Mucosa of descending colon (tissue), 3 donors: Measurements from ENCODE around the gene SLC23A1. TPM values are rescaled to one million over a fixed set of nuclear protein-coding genes. Genes with fewer than 3 reads are reported as not detected.
"Not testable (repeated sequence)": the region's sequence is repeated elsewhere in the genome, so short reads cannot be mapped to it uniquely, and the experiment has no call there.

ENCODE experiments used
- ATAC-seq: fragments of 200-7000 bp; cut with Tn5 transposase; one replicate; pipeline ENCODE4 v1.9.1; 2020; ENCODE audit warnings: mild to moderate bottlenecking, moderate library complexity
- DNase-seq, 3 donors: peaks; one replicate each; pipeline ENCODE4 v3.0.0-alpha.2; 2020
- H3K36me3 ChIP-seq: fragments of 200-600 bp; one replicate; pipeline ENCODE4 v1.8.0; 2021; ENCODE audit warnings: low read depth, mild to moderate bottlenecking
- H3K4me1 ChIP-seq: fragments of 200-600 bp; one replicate; pipeline ENCODE4 v1.8.0; 2021; ENCODE audit warnings: low read depth, mild to moderate bottlenecking
- H3K4me3 ChIP-seq: fragments of 200-600 bp; one replicate; pipeline ENCODE4 v1.8.0; 2021; ENCODE audit warnings: mild to moderate bottlenecking
- H3K9me3 ChIP-seq: fragments of 200-600 bp; one replicate; pipeline ENCODE4 v1.8.0; 2021; ENCODE audit warnings: mild to moderate bottlenecking
- CTCF ChIP-seq: fragments of 200-600 bp; IDR thresholded peaks from one replicate; pipeline ENCODE4 v1.8.0; 2022; ENCODE audit warnings: antibody characterized with exemption, mild to moderate bottlenecking
- intact Hi-C, 2 donors: fragments of 100-400 bp; cut with DNase I in 1 of 2; cut with micrococcal nuclease in 1 of 2; formaldehyde crosslinking; loops; one replicate each; pipeline versions ENCODE4 v1.11.0 to v1.11.1; 2022; cut with DNase I, micrococcal nuclease
- total RNA-seq, 3 donors: library from RNA; stranded (reverse); fragmentation: NEBNext Ultra II Directional in 2 of 3; extraction: Animal tissue kit (Norgen Biotek cat#: 25700) in 2 of 3; gene quantifications; one replicate each; pipeline versions ENCODE4 v1.2.1 to v1.2.4, GENCODE V29; 2021 to 2023
- donor health status: DM: no; HTN: no; CAD: no; lungs with moderate emphysema.
- donor health status: DM: no; HTN: no; CAD: no.
- donor health status: DM: no; HTN: yes; CAD: no.

SLC23A1 gene
- total RNA-seq, 3 donors from 2014 or later: 2.5 to 9.0 (median 5.1) TPM

GRCh38 chr5:139410993-139411828 is 28.1 kb upstream of the SLC23A1 start:
- Histone ChIP-seq H3K4me1 (peaks cover 5% of the 10 kb centered on the region), H3K4me3 (no peak overlapping the region), H3K36me3 (no peaks in the 10 kb centered on the region), H3K9me3 (no peaks in the 10 kb centered on the region)
- DNase-seq: no peak
- TF ChIP-seq CTCF: no peak
- ATAC-seq: no peak
- intact Hi-C loops: no loop called here

GRCh38 chr5:139410121-139410992 is 27.3 kb upstream of the SLC23A1 start:
- intact Hi-C loops: no loop called here
- DNase-seq (no peak), ATAC-seq (no peak)
- no peak overlapping the region for H3K4me3 ChIP-seq
- no peaks in the 10 kb centered on the region for H3K36me3 ChIP-seq
- no peak for TF ChIP-seq CTCF
- no peaks in the 10 kb centered on the region for H3K9me3 ChIP-seq
- H3K4me1 ChIP-seq: no peaks in the 10 kb centered on the region

- H3K9me3 ChIP-seq, intact Hi-C loops, H3K4me1 ChIP-seq, H3K36me3 ChIP-seq, H3K4me3 ChIP-seq, DNase-seq, ATAC-seq: not testable (repeated sequence)
Observed at GRCh38 chr5:139409116-139409515, 26.0 kb upstream of the SLC23A1 start.

DNA sequence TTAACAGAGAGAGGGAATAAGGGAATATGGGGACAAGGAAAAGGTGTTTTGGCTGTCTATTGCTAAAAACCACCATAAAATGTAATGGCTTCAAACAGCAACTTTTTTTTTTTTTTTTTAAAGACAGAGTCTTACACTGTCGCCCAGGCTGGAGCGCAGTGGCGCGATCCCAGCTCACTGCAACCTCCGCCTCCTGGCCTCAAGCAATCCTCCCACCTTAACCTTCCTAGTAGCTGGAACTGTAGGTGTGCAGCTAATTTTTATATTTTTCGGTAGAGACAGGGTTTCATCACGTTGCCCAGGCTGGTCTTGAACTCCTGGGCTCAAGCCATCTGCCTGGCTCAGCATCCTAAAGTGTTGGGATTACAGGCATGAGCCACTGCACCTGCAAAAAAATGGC is 25.1 kb upstream of the SLC23A1 start:
- no peak for ATAC-seq
- intact Hi-C loops: no loop called here
- H3K9me3 ChIP-seq: no peaks in the 10 kb centered on the region
- TF ChIP-seq CTCF: no peak
- H3K4me1 ChIP-seq: peaks cover 12% of the 10 kb centered on the region
- no peak for DNase-seq
- no peak overlapping the region for H3K4me3 ChIP-seq
- H3K36me3 ChIP-seq: no peaks in the 10 kb centered on the region

DNA sequence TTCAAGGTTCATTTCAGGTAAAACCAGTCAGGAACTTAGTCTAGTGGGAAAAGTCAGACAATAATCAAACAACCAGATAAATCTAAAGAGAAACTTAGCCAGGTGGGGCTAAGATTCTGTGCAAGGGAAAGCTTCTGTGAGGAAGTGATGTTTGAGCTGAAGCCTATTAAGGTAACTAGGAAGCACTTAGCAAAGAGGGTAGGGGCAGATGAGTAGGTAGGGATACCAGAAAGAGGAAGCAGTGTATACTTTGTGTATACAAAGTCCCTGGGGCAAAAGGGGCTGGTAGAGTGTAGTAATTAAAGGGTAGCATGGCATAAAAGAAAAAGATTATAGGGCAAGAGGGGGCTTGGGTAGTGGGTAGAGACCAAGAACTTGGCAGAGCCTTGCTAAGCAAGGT is 24.4 kb upstream of the SLC23A1 start:
- no peak for ATAC-seq
- no peak for DNase-seq
- Histone ChIP-seq H3K4me3 (no peak overlapping the region), H3K4me1 (peaks cover 15% of the 10 kb centered on the region), H3K9me3 (no peaks in the 10 kb centered on the region), H3K36me3 (no peaks in the 10 kb centered on the region)
- no peak for TF ChIP-seq CTCF
- intact Hi-C loops: no loop called here

DNA sequence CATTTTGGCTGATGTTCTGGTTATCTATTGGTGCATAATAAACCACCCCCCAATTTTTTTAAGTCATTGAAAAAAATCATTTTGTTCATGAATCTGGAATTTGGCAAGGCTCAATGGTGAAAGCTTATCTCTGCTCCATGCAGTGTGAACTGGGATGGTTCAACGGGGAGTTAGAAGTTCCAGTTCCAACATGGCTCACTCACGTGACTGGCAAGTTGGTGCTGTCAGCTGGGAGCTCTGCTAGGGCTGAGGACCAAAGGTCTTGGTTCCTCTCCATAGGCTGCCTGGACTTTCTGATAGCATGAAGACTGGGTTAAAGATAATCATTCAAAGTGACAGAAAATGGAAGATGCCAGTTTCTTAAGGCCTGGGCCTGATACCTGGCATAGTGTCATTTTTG is 23.9 kb upstream of the SLC23A1 start:
- TF ChIP-seq CTCF: no peak
- no peak for DNase-seq
- H3K4me3 ChIP-seq: no peak overlapping the region
- intact Hi-C loops: no loop called here
- H3K9me3 ChIP-seq: no peaks in the 10 kb centered on the region
- H3K36me3 ChIP-seq: no peaks in the 10 kb centered on the region
- ATAC-seq: no peak
- H3K4me1 ChIP-seq: peaks cover 15% of the 10 kb centered on the region
